Mesodermal cell (in vitro differentiated cells): Measurements from ENCODE around the gene USP50.

Experiments
- H3K27ac ChIP-seq: 2 replicates; pipeline ENCODE4 v1.7.0; 2013; ENCODE audit warnings: mild to moderate bottlenecking, low read depth, low read length, moderate library complexity; ENCODE audit not compliant: severe bottlenecking
- H3K36me3 ChIP-seq: 2 replicates; pipeline ENCODE4 v1.7.1; 2013; ENCODE audit warnings: mild to moderate bottlenecking, low read length, moderate library complexity; ENCODE audit not compliant: control insufficient read depth, insufficient read depth
- H3K4me1 ChIP-seq: one replicate; pipeline ENCODE4 v1.7.1; 2013; ENCODE audit warnings: mild to moderate bottlenecking, low read length; ENCODE audit not compliant: insufficient read depth, control insufficient read depth, poor library complexity, severe bottlenecking
- H3K4me3 ChIP-seq: 2 replicates; pipeline ENCODE4 v1.7.0; 2013; ENCODE audit warnings: low read length, control low read depth, mild to moderate bottlenecking; ENCODE audit not compliant: insufficient read depth, poor library complexity, severe bottlenecking; ENCODE audit errors: extremely low read depth
- H3K9me3 ChIP-seq: 2 replicates; pipeline ENCODE4 v1.7.1; 2013; ENCODE audit warnings: mild to moderate bottlenecking, low read length, moderate library complexity; ENCODE audit not compliant: control insufficient read depth
- WGBS, 2 experiments: methylation state at CpG; one replicate each; pipeline ENCODE4 v1.1.5; 2013; ENCODE audit warnings: missing lambda C conversion rate in 2 of 2; ENCODE audit not compliant: insufficient coverage in 2 of 2; 5-methylcytosine and 5-hydroxymethylcytosine counted together

USP50 gene

GRCh38 chr15:50556642-50557371, 10.3 kb upstream of the USP50 start:
- no peak overlapping the region for H3K27ac ChIP-seq
- no peaks in the 10 kb centered on the region for H3K9me3 ChIP-seq
- no CpG with 5 or more reads among the region's 2 CpGs for WGBS, 2 experiments
- H3K4me1 ChIP-seq = no peaks in the 10 kb centered on the region
- peaks cover 16% of the 10 kb centered on the region for H3K36me3 ChIP-seq
- no peak overlapping the region for H3K4me3 ChIP-seq

DNA sequence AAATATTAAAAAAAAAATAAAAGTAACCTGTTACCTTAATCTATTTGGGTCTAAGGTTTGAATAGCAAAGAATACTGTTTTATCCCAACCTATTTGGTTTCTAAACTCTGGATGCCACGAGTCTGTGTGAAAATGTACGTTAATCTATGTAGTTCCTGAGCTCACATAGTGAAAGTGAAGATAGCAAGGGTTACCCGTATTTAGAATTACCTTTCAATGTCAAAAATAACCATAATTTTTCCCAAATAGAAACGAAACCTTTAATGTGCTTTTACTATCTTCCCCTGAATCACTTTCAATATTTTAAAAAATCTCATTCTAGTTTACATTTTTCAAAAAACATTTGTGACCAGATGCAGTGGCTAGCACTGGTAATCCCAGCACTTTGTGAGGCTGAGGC, 5.8 kb upstream of the USP50 start:
- no peak overlapping the region for H3K27ac ChIP-seq
- no peak overlapping the region for H3K4me3 ChIP-seq
- no peaks in the 10 kb centered on the region for H3K4me1 ChIP-seq
- H3K36me3 ChIP-seq = no peaks in the 10 kb centered on the region
- WGBS, 2 experiments = 95 to 100% methylated on average over 1 to 4 of the region's 4 CpGs
- H3K9me3 ChIP-seq = no peaks in the 10 kb centered on the region

DNA sequence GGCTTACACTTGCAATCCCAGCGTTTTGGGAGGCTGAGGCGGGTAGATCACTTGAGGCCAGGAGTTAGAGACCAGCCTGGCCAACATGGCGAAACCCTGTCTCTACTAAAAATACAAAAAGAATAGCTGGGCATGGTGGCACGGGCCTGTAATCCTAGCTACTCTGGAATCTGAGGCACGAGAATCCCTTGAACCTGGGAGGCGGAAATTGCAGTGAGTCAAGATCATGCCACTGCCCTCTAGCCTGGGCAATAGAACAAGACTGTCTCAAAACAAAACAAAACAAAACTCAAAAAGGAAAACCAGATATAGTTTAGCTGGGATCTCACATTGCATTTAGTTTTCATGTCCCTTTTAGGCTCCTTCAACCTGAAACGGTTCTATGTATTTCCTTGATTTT, 2.9 kb upstream of the USP50 start:
- H3K9me3 ChIP-seq = no peaks in the 10 kb centered on the region
- H3K4me1 ChIP-seq = peaks cover 3% of the 10 kb centered on the region
- no peaks in the 10 kb centered on the region for H3K36me3 ChIP-seq
- no peak overlapping the region for H3K27ac ChIP-seq
- no peak overlapping the region for H3K4me3 ChIP-seq
- 84 to 88% methylated on average over 6 to 7 of the region's 7 CpGs for WGBS, 2 experiments

GRCh38 chr15:50544368-50544767, 2.1 kb downstream of the USP50 start:
- Histone ChIP-seq H3K27ac (no peak overlapping the region), H3K36me3 (no peaks in the 10 kb centered on the region), H3K4me1 (peaks cover 6% of the 10 kb centered on the region), H3K4me3 (no peak overlapping the region), H3K9me3 (no peaks in the 10 kb centered on the region)
- WGBS, 2 experiments = 52 to 58% methylated on average over 4 of the region's 5 CpGs

DNA sequence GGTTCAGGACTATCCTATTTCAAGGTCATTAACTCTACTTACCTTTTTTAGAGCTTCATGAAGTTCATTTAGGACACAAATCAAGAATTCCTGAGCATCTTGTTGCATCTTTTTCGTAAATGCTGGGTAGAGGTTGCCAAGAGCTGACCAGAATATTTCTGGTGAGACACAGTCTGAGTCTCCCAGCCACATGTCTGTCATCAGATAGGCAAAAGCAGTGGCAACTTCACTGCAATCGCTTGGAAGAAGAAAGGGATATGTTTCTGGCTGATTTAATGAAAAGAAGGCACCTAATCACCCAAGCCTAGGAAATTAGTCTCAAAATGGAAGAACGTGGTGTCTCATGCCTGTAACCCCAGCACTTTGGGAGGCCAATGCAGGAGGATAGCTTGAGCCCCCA, 2.9 kb downstream of the USP50 start:
- Histone ChIP-seq H3K27ac (no peak overlapping the region), H3K4me3 (no peak overlapping the region), H3K4me1 (peaks cover 6% of the 10 kb centered on the region), H3K9me3 (no peaks in the 10 kb centered on the region), H3K36me3 (no peaks in the 10 kb centered on the region)
- WGBS, 2 experiments = 94 to 96% methylated on average over 3 of the region's 3 CpGs

GRCh38 chr15:50542887-50543210, 3.6 kb downstream of the USP50 start:
- whole genome bisulfite sequencing, 2 experiments = 67% methylated on average over 1 of the region's 2 CpGs; no CpG with 5 or more reads in 1 of the 2 experiments
- Histone ChIP-seq H3K27ac (no peak overlapping the region), H3K9me3 (no peaks in the 10 kb centered on the region), H3K4me1 (peaks cover 6% of the 10 kb centered on the region), H3K4me3 (no peak overlapping the region), H3K36me3 (no peaks in the 10 kb centered on the region)

GRCh38 chr15:50531766-50532165, 14.7 kb downstream of the USP50 start:
- H3K4me3 ChIP-seq = no peak overlapping the region
- no peaks in the 10 kb centered on the region for H3K9me3 ChIP-seq
- H3K36me3 ChIP-seq = no peaks in the 10 kb centered on the region
- WGBS, 2 experiments = 88 to 100% methylated on average over 1 to 2 of the region's 4 CpGs
- peaks cover 6% of the 10 kb centered on the region for H3K4me1 ChIP-seq
- H3K27ac ChIP-seq = peak overlapping the region; percentile 71

- Histone ChIP-seq H3K4me3 (no peak overlapping the region), H3K4me1 (peaks cover 6% of the 10 kb centered on the region), H3K36me3 (no peaks in the 10 kb centered on the region), H3K9me3 (no peaks in the 10 kb centered on the region), H3K27ac (no peak overlapping the region)
- 90 to 91% methylated on average over 2 of the region's 4 CpGs for WGBS, 2 experiments
Observed at GRCh38 chr15:50531163-50531562, 15.3 kb downstream of the USP50 start.

DNA sequence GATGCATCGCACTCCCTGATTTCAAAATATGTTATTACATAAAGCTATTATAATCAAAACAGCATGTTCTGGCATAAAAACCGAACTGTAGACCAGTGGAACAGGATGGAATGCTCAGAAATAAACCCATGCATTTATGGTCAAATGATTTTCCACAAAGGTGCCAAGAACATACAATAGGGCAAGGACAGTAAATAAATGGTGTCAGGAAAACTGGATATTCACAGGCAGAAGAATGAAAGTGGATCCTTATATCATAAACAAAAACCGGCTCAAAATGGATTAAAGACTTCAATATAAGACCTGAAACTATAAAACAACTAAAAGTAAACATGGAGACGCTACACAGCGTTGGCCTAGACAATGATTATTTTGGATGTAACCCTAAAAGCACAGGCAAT, 22.6 kb downstream of the USP50 start:
- Histone ChIP-seq H3K4me3 (no peak overlapping the region), H3K9me3 (no peaks in the 10 kb centered on the region), H3K36me3 (no peaks in the 10 kb centered on the region), H3K4me1 (no peaks in the 10 kb centered on the region), H3K27ac (no peak overlapping the region)
- 93% methylated on average over 3 of the region's 5 CpGs; no CpG with 5 or more reads in 1 of the 2 experiments for WGBS, 2 experiments

DNA sequence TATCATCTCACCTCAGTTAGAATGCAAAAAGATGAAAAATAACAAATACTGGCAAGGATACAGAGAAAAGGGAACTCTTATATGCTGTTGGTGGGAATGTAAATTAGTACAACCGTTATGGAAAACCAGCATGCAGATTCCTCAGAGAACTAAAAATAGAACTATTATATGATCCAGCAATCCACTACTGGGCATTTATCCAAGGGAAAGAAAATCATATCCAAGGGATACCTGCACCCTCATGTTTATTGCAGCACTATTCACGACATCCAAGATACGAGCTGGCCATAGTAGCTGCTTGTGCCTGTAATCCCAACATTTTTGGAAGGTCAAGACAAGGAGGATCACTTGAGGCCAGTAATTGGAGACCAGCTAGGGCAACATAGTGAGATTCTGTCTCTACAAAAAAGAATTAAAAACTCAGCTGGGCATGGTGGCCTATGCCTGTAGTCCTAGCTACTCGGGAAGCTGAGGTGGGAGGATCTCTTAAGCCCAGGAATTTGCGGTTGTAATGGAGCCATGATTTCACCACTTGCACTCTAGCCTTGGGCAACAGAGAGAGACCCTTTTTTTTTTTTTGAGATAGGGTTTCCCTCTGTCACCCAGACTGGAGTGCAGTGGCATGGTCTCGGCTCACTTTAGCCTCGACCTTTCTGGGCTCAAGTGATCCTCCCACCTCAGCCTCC, 26.6 kb downstream of the USP50 start:
- Histone ChIP-seq H3K9me3 (peaks cover 4% of the 10 kb centered on the region), H3K4me1 (no peaks in the 10 kb centered on the region), H3K4me3 (no peak overlapping the region), H3K36me3 (no peaks in the 10 kb centered on the region), H3K27ac (no peak overlapping the region)
- WGBS, 2 experiments = 80 to 92% methylated on average over 5 to 6 of the region's 7 CpGs

DNA sequence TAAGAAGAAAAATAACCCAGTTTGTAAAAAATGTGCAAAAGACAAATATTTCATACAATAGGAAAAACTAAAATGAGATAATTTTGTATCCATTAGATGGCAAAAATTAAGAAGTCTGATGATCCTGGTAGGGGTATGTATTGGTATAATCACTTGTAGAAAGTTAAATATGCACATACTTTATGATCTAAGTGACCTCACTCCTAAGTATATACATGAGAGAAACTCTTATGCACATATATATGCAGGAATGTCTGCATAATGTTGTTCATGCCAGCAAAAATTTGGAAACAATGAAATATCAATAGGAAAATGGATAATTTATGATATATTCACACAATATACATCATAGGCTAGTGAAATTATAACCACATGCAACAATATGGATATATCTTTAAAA, 33.5 kb downstream of the USP50 start:
- H3K9me3 ChIP-seq = peaks cover 4% of the 10 kb centered on the region
- H3K36me3 ChIP-seq = no peaks in the 10 kb centered on the region
- H3K4me1 ChIP-seq = no peaks in the 10 kb centered on the region
- H3K4me3 ChIP-seq = no peak overlapping the region
- H3K27ac ChIP-seq = no peak overlapping the region
